GM18511 (cell line): ENCODE measurements around the gene RAMP3.
"Not testable (repeated sequence)": the region's sequence is repeated elsewhere in the genome, so short reads cannot be mapped to it uniquely, and the experiment has no call there.

ENCODE experiments used
- ATAC-seq: cut with Tn5 transposase; IDR thresholded peaks from one replicate; pipeline ENCODE4 v1.9.1; 2021; ENCODE audit warnings: mild to moderate bottlenecking, moderate library complexity; ENCODE audit not compliant: unreplicated experiment

Gene RAMP3, protein sequence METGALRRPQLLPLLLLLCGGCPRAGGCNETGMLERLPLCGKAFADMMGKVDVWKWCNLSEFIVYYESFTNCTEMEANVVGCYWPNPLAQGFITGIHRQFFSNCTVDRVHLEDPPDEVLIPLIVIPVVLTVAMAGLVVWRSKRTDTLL

DNA sequence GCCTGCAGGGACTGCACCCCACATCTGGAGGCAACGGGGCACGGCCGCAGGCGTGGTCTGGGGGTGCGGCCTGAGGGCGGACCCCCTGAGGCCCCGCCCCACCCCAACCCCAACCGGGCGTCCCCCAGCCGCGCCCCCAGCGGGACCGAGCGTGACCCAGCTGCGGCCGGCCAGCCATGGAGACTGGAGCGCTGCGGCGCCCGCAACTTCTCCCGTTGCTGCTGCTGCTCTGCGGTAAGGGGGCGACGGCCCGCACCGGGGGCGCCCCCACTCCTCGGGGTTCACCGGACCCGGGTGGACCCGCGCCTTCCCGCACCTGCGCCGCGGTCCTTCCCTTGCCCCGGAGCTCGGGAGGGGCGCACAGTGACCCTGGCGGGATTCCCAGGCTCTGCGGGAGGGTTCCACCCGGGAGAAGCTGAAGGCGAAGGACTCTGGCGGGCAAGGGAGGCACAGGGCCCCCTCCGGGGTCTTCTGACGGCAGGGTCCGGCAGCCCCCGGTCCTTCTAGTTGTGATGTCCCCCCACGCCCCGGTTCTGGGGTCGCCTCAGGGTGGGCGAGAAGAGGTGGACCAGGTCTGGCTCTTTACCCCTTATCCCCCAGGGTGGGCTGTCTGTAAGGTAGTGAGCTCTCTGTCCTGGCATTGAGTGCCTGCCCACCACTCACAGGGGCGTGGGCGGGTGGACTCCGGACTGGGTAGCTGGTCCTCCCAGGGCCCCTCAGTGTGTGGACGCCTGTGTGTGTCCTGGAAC lies at the start of gene RAMP3:
Gene RAMP3 (plus strand): TSS at position 139 of the 749 bp plus-strand sequence. CDS start 38 bp downstream, at position 177.
- no peak for ATAC-seq

DNA sequence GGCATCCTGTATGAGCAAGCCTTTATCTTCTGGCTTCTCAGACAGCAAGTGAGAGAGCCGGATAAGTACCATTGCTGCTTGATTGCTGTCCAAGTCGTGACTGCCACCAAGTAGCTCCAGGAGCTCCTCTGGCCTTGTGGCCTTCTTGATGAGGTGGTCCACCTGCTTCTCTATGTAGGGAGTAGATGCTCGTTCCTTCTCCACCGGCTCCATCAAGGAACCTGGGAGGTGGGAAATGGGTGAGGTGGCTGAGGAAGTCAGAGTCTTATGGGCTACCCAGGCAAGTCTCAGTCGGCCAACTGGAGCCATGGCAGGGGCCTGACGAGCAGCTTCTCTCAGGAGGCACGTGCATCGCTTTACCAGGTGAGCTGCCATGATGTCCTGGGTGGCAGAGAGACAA lies 48.7 kb upstream of the RAMP3 start:
- no peak for ATAC-seq

DNA sequence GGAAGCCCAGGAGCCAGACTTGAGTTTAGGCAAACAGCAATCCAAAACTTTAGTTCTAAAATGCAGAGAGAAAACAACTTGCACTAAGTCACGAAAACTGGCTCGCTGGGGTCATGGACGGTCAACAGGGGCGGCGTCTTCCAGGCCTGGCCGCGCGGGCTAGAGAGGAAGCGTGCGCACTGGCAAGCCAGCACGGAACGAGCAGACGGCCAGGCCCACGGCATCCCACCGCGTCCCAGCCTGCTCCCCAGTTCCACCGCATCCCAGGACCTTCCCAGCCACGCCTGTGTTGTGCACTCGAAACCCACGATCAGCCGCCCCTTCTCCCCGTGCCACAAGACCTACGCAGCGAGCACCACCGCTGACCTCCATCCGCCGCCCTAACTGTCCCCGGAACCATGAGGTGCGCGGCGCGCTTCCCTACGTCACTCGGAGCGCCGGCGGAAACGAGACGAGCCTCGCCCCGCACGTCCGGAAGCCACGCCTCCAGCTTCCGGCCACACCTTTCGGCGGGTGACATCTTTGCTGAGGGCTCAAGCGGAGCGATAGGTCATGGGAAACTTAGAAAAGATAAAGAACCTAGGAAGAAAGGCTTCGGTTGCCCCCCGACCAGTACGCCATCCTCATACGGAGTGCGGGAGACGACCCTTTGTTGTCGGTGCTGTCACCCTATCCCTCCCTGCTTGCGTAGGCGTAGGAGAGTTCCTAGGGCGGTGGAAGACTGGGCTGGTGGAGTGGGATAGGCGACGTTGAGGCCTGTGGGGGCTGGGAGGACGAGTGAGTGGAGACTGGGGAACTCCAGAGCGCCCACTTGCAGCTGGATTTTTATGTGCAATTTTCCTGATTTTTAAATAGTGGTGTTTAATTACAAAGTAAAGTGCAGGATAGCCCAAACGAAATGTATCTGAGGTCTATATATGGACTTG lies 46.0 kb upstream of the RAMP3 start, which contains the start of gene TBRG4:
Gene TBRG4 (minus strand): TSS at position 400 of the 926 bp plus-strand sequence. CDS start 2,460 bp downstream, outside the sequence.
- ATAC-seq: peak; percentile 94

DNA sequence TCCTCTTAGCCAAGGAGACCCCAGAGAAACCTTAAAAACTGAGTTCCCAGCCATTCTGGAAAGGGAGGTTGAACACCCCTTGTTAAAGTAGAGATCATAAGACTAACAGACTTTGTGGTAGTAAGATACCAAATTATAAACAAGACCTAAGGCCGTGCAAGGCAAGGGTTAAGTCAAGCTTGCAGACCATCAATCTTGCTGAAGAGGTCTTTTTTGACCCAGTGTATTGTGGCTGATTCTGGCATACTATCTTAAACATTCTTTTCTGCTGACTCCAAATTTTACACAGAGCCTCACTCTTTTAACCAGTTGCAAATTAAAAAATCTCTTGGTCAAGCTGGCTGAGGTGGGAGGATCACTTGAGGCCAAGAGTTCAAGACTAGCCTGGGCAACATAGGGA lies 44.9 kb upstream of the RAMP3 start:
- no peak for ATAC-seq

DNA sequence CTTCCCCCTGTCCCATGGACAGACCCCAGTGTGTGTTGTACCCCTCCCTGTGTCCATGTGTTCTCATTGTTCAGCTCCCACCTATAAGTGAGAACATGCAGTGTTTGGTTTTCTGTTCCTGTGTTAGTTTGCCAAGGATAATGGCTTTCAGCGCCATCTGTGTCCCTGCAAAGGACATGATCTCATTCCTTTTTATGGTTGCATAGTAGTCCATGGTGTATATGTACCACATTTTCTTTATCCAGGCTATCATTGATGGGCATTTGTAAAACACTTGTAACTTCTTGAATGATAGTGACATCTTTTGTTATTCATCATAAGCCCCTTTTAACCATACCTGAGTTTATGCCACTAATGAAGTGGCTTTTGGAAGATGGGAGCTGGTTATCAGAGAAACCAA lies 43.3 kb upstream of the RAMP3 start:
- ATAC-seq: not testable (repeated sequence)

DNA sequence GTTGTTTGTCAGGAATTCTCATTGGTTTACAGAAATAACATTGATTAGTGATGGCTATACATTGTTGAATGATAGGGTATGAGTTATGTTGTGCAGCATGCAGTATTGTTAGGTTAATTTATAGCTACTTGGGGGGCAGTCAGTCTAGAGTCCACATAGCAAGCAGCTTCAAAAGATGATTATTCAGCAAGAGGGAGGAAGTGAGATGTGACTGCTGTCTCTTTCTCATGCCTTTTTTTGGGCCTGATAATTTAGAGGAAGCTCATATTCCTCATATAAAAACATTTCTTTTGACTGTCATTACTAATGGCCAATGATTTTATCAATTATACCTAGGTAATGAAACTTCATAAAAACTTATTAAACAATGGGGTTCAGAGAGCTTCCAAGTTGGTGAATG lies 42.7 kb upstream of the RAMP3 start:
- ATAC-seq: no peak

DNA sequence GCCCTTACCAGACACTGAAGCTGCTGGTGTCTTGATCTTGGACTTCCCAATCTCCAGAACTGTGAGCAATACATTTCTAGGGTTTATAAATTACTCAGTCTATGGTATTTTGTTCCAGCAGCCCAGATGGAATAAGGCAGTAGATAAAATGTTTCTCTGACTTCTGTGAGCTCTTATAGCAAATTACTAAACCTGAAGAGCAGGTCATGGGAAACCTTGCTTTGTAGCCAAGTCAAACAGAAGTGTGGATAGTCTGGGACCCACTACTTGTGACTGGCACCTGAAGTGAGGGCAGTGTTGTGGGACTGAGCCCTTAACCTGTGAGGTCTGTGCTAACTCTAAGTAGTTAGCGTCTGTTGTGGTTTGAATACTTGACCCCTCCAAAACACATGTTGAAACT lies 41.5 kb upstream of the RAMP3 start:
- ATAC-seq: no peak

DNA sequence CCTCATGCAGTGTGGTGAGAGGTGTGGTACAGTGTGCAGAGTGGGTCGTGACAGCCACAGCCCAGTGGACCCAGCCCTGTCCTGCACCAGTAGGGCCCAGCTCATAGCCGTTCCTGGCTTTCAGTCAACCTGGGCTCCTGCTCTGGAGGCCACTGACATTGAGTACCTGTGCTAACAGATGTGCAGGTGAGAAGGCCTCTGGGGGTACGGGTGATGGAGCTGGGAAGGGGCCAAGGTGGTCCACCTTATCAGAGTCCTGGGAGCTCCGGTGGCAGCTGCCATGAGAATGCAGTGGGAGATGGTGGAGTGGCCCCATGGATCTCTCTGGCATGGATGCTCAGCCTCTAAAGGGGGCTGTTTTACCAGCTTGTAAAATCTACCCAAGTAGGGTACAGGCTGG lies 40.0 kb upstream of the RAMP3 start:
- no peak for ATAC-seq

DNA sequence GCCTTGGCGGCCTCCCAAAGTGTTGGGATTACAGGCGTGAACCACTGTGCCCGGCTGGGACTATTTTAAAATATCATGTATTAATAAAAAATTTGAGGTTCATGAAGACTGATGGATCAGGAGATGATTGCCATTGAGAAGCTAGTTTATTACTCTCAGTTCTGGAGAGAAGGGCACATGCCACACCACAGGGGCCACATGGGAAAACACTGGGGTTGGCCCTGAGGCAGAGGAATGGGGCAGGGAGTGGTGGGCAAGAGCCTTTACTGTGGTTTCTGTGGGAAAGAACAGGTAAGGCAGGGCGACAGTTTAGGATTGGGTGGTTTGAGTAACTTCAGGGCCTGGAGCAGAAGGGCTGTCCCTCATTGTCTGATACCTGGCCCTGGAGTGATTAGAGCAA lies 39.3 kb upstream of the RAMP3 start:
- ATAC-seq: no peak

DNA sequence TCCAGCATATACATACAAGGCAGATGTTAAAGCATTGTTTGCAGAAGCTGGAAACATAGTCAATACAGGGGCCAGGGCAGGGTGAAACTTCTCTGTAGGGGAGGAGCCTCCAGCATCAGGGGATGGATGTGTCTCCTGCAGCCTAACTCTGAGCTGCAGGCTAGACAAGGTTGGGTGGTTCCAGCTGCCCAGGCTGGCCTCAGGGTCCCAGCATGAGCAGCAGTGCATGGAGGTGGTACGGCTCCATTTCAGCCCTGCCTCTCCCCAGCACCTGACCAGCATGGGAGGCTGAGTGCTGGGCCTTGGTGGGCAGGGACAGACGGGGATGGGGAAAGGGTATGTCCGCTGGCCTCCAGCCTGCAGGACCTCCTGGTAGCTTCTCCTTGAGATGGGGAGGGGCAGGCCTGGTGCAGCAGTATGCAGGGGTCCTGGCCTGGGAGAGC lies 38.7 kb upstream of the RAMP3 start:
- ATAC-seq: peak; percentile 72

DNA sequence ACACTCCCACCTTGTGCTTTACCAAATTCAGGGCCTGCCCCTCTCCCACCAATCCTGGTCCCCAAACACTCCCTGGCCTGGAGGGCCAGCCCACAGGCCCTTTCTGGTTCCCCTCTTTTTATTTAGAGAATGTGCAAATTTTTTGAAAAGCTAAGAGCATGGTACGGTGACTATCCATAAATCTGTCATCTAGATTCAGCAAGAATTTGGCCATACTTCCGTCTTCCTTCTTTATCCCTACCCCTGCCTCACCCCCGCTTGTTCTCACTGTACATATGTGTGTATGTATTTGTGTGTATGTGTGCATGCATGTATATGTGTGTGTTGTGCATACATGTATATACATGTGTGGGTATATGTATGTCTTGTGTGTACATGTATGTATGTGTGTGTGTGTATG lies 38.0 kb upstream of the RAMP3 start:
- ATAC-seq: no peak

DNA sequence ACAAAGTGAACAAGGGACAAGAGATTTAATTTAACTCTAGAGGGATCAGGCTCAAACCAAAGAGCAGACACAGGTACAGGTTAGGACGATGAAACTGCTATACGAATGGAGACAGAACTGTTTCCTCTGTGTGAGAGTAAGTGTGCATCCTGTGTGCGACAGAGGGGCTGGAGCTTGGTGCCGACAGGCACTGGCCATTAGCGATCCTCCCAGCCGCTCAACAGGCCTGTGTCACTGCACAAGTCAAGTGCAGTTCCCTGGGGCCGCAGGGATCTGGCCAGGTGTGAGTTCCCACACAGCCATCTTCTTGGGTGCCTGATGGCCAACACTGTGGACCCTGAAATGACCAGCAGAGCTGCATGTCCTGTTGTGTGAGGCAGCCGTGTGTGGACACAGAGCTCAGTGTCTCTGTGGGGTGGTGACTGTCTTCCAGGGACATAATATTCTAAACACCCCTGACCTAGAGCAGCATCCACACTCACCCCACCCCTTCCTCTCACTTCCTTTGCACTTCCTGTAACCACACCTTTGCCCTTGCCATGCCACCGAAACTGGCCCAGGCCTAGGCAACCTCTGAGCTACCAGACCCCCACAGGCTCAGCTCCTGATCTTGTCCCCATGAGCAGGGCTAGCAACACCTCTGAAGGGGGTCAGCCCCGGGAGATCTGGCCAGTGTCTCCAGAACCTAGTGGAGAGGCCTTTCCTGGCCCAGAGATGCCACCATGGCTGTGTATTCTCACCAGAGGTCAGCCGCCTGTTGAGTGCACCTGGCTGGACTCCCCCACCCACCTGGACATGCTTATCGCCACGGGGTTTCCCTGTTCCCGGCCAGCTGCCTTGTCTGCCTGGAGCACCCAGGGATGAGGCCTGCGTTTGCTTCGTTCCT lies 34.4 kb upstream of the RAMP3 start:
- no peak for ATAC-seq

DNA sequence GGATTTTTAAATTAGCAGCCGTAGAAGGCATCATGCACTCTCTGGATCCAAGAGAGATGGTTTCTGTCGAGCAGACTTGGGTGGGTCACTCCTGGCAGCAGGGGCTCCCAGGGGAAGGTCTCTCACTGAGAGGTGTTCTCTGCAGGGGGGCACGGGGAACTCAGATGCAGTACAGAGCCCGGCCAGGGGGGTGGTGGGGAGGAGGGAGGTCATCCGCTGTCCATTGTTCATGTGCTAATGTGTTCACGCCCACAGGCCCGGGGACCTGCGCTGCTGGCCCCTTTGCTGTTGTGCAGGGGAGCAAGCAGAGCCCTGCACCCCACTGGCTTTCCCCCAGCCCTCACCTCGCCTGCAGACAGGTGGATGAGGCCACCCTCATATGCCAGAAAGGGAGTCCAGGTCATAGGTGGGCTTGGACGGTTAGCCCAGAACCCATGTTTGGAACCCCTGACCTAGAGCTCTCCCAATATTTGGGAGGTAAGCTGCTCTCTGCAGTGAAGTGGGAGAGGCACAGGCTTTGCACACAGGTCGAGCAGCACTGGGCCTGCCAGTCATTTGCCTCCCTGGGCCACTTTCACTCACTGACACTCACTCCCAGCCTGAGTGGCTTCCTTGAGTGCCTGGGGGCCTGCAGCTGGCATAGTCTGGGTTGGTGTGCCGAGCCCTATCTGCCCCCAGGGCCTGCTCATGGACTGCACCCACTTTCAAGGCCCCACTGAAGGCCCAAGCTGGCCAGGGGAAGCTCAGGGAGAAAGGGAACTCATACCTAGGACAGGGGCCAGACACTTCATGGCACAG lies 33.5 kb upstream of the RAMP3 start:
- no peak for ATAC-seq

DNA sequence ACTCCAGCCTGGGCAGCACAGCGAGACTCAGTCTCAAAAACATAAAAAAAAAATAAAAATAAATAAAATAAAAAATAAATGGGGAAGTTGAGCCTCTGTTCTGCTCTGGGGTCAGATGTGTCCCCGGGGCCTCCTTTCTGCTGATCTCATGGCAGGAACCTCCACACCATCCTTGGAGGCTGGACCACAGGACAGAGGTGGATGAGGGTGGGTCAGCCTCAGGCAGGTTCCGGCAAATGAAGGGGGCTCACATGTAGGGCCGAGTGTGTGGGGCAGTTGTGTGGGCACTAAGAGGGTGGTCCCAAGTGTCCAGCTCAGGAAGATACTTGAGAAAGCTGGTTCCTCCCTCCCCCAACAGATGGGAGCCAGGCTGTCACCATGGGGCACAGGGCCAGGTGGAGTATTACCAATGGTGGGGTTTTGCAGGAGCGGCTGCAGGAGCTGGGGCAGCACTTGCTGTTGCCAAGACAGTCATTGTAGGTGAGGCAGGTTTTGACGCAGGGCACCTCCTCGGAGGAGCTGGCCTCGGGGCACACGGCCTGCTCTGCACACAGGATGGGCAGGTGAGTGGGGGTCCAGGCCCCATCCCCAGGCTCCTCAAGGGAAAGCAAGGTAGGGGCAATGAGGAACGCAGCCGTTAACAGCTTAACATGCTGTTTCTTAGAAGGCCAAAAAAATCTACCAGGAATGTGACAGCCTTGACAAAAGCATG lies 32.2 kb upstream of the RAMP3 start:
- ATAC-seq: no peak

DNA sequence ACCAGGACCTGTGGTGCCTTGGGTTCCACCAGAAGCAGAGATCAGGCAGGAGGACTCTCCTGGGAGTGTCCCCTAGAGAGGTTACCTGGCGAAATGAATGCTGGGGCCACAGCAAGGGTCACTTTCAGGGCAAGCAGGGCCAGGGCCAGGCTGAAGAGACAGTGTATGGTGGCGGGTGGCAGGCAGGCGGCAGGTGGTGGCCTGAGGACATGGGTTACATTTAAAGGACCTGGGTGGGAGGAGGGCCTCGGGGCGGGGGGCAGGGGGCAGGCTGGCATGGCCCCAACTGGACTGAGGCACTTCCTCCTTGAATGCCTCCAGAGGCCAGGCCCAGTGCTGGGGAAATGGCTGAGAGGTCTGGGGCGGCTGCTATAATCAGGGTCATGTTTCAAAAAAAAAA lies 31.4 kb upstream of the RAMP3 start:
- no peak for ATAC-seq

DNA sequence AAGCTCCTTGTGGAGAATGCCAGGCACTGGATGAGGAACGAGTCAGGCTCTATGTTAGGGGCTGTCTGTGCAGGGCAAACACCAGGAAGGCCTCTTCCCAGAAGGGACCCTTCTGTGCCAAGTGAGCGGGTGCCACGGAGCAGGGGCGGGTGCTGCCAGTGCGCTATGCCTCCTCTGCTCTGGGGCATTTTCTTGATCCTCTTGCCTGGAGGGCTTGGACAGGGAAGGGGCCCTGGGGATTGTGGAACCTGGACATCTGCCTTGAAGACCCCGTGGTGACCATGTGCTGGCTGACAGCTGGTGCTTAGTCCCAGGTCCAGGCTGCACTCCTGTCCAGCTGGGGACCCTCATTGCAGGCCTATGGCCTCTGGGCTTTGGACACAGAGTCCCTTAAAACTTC lies 30.7 kb upstream of the RAMP3 start:
- no peak for ATAC-seq

DNA sequence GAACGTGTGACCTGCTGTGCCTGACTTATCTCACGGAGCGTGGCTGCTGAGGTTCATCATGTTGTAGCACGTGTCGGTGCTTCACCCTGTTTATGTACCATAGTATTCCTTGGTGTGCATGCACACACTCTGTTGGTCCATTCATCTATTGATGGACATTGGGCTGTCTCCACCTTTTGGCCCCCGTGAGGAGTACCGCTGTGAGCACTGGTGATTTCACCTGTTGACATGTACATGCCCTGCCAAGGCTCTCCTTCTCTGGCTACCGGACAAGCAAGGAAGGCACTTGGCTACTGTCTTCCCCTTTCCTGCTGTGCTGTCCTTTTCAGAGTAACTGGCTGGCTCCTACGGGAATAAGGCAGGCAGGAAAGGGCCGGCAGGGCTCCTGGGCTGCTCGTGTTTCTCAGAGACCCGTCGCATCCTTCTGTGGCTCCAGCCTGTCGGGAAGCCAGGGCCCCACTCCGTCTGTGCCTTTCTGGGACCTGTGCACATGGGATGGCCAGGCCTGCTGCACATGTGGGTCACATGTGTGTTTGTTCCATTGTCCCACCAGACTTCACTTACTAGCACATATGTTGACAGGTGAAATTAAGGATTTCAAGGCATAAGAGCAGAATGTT lies 28.3 kb upstream of the RAMP3 start:
- no peak for ATAC-seq

DNA sequence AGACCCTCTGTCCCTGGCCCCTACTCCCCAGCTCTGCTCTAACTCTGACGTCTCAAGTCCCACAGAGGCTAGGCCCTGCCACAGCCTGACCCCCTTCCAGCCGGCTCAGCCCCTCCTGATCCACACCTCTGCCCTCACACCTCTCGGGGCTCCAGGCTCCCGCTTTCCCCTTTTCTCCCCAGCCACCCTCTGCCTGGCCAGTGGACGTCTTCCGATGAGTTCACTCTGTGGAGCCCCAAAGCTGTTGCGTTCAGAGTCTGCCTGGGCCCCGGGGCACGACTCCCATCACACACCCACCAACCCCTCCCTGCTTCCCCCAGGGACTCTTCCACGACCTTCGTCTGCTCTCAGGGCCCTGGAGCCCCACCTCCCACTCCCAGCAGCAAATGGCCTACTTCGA lies 27.7 kb upstream of the RAMP3 start:
- no peak for ATAC-seq

DNA sequence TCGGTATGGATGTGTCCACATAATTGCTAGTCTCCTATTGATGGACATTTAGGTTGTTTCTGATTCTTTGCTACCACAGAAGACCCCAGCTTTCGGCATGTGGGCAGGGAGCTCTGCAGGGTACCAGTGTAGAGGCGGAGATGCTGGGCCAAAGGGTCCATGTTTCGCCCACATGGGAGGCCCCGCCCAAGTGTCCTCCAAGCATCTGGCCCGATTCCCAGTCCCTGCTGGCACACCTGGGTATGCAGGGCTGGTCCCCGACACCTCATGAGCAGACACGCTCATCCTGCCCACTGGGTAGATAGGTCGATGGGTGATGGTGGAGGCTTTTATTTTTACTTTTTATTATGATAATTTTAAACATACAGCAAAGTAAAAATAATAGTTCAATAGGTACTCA lies 26.7 kb upstream of the RAMP3 start:
- no peak for ATAC-seq
